ENCODE results near the gene CRADD. TPM values are rescaled to one million over a fixed set of nuclear protein-coding genes. Genes with fewer than 3 reads are reported as not detected.
"Not testable (repeated sequence)": the region's sequence is repeated elsewhere in the genome, so short reads cannot be mapped to it uniquely, and the experiment has no call there.

Gene CRADD
- total RNA-seq, 1 donor from 2014 or later, result 17.1 TPM

- intact Hi-C loops (cut with DNase I), result no loop called here
- DNase-seq (no peak), ATAC-seq (no peak)
- TF ChIP-seq CTCF (IDR thresholded peaks at IDR 0.05), result no peak
- Histone ChIP-seq H3K4me1 (peaks cover 3% of the 10 kb centered on the region), H3K27me3 (no peaks in the 10 kb centered on the region), H3K9me3 (peaks cover 10% of the 10 kb centered on the region), H3K27ac (no peak overlapping the region), H3K36me3 (no peaks in the 10 kb centered on the region), H3K4me3 (no peak overlapping the region)
Measured at GRCh38 chr12:93707836-93708235, 30.7 kb downstream of the CRADD start.

GRCh38 chr12:93708952-93709351 is 31.8 kb downstream of the CRADD start:
- intact Hi-C loops (cut with DNase I), result no loop called here
- no peak for ATAC-seq
- Histone ChIP-seq H3K4me1 (peaks cover 3% of the 10 kb centered on the region), H3K27ac (no peak overlapping the region), H3K27me3 (no peaks in the 10 kb centered on the region), H3K36me3 (no peaks in the 10 kb centered on the region), H3K9me3 (peaks cover 10% of the 10 kb centered on the region), H3K4me3 (no peak overlapping the region)
- no peak for TF ChIP-seq CTCF (IDR thresholded peaks at IDR 0.05)
- DNase-seq, result no peak

- no peak overlapping the region for H3K4me3 ChIP-seq
- intact Hi-C loops (cut with DNase I), result no loop called here
- H3K27me3 ChIP-seq, result no peaks in the 10 kb centered on the region
- no peak overlapping the region for H3K27ac ChIP-seq
- H3K4me1 ChIP-seq, result peaks cover 3% of the 10 kb centered on the region
- ATAC-seq (no peak), DNase-seq (no peak)
- no peaks in the 10 kb centered on the region for H3K36me3 ChIP-seq
- peaks cover 10% of the 10 kb centered on the region for H3K9me3 ChIP-seq
- TF ChIP-seq CTCF (IDR thresholded peaks at IDR 0.05), result no peak
Measured at GRCh38 chr12:93709386-93709785, 32.2 kb downstream of the CRADD start.

- intact Hi-C loops (cut with DNase I), result no loop called here
- Histone ChIP-seq H3K9me3 (peaks cover 10% of the 10 kb centered on the region), H3K4me3 (no peak overlapping the region), H3K27me3 (no peaks in the 10 kb centered on the region), H3K27ac (no peak overlapping the region), H3K4me1 (peaks cover 3% of the 10 kb centered on the region), H3K36me3 (no peaks in the 10 kb centered on the region)
- TF ChIP-seq CTCF (IDR thresholded peaks at IDR 0.05), result no peak
- ATAC-seq, result no peak
- no peak for DNase-seq
Measured at GRCh38 chr12:93710574-93710926, 33.4 kb downstream of the CRADD start.

GRCh38 chr12:93711502-93711901 is 34.3 kb downstream of the CRADD start:
- H3K4me1 ChIP-seq; H3K4me3 ChIP-seq; H3K36me3 ChIP-seq; ATAC-seq; H3K27me3 ChIP-seq; H3K9me3 ChIP-seq; H3K27ac ChIP-seq; intact Hi-C loops (cut with DNase I); DNase-seq: not testable (repeated sequence)

- ATAC-seq, result no peak
- H3K27ac ChIP-seq, result no peak overlapping the region
Measured at GRCh38 chr12:93712200-93712599, 35.0 kb downstream of the CRADD start.

More at GRCh38 chr12:93712200-93712599, 35.0 kb downstream of the CRADD start:
- DNase-seq, result no peak
- H3K36me3 ChIP-seq, result no peaks in the 10 kb centered on the region
- H3K4me3 ChIP-seq, result no peak overlapping the region
- H3K9me3 ChIP-seq, result peaks cover 10% of the 10 kb centered on the region
- no peaks in the 10 kb centered on the region for H3K4me1 ChIP-seq
- TF ChIP-seq CTCF (IDR thresholded peaks at IDR 0.05), result no peak
- H3K27me3 ChIP-seq, result no peaks in the 10 kb centered on the region
- intact Hi-C loops (cut with DNase I), result no loop called here

Measured in upper lobe of right lung (tissue), 1 donor.